H9 (cell line): Measurements from ENCODE around the gene EHD2. TPM values are rescaled to one million over a fixed set of nuclear protein-coding genes. Genes with fewer than 3 reads are reported as not detected.

Experiments used
- DNase-seq: peaks from one replicate; pipeline ENCODE4 v3.0.0-alpha.2; 2017
- H2AFZ ChIP-seq: one replicate; pipeline ENCODE4 v1.6.1; 2013; ENCODE audit warnings: mild to moderate bottlenecking, low read length, control low read depth, moderate library complexity
- H2AK5ac ChIP-seq: 2 replicates; pipeline ENCODE4 v1.6.1; 2013; ENCODE audit warnings: low read length, control low read depth, mixed read lengths; ENCODE audit not compliant: insufficient read length
- H2BK120ac ChIP-seq: one replicate; pipeline ENCODE4 v1.6.1; 2013; ENCODE audit warnings: low read depth, mild to moderate bottlenecking, low read length, control low read depth, inconsistent platforms; ENCODE audit not compliant: poor library complexity, severe bottlenecking
- H2BK12ac ChIP-seq: 2 replicates; pipeline ENCODE4 v1.6.1; 2013; ENCODE audit warnings: low read length, control low read depth, mixed read lengths, low read depth; ENCODE audit not compliant: insufficient read length
- H2BK15ac ChIP-seq: 2 replicates; pipeline ENCODE4 v1.6.1; 2013; ENCODE audit warnings: low read depth, low read length, control low read depth
- H2BK20ac ChIP-seq: one replicate; pipeline ENCODE4 v1.6.1; 2013; ENCODE audit warnings: low read depth, mild to moderate bottlenecking, low read length, control low read depth, inconsistent platforms; ENCODE audit not compliant: poor library complexity, severe bottlenecking
- H2BK5ac ChIP-seq: 2 replicates; pipeline ENCODE4 v1.6.1; 2013; ENCODE audit warnings: low read length, control low read depth, mixed read lengths; ENCODE audit not compliant: insufficient read length
- H3K14ac ChIP-seq: 2 replicates; pipeline ENCODE4 v1.6.1; 2013; ENCODE audit warnings: low read length, control low read depth; ENCODE audit not compliant: insufficient read depth
- H3K18ac ChIP-seq: 2 replicates; pipeline ENCODE4 v1.6.1; 2013; ENCODE audit warnings: low read depth, mild to moderate bottlenecking, mixed read lengths, low read length, control low read depth; ENCODE audit not compliant: insufficient read length
- H3K23ac ChIP-seq: 2 replicates; pipeline ENCODE4 v1.6.1; 2013; ENCODE audit warnings: low read length, control low read depth, mixed read lengths, low read depth; ENCODE audit not compliant: insufficient read length
- H3K23me2 ChIP-seq: 2 replicates; pipeline ENCODE4 v1.6.1; 2013; ENCODE audit warnings: low read depth, mild to moderate bottlenecking, mixed read lengths, low read length, control low read depth; ENCODE audit not compliant: insufficient read length, poor library complexity, severe bottlenecking
- H3K27ac ChIP-seq: 2 replicates; pipeline ENCODE4 v1.5.1; 2013; ENCODE audit warnings: low read length, control low read depth, mixed read lengths, low read depth; ENCODE audit not compliant: insufficient read length
- H3K27me3 ChIP-seq: 2 replicates; pipeline ENCODE4 v1.6.1; 2013; ENCODE audit warnings: low read length, control low read depth, inconsistent platforms; ENCODE audit not compliant: insufficient read depth
- H3K4ac ChIP-seq: 2 replicates; pipeline ENCODE4 v1.6.1; 2013; ENCODE audit warnings: low read depth, mild to moderate bottlenecking, control low read depth, inconsistent platforms, low read length, moderate library complexity
- H3K4me1 ChIP-seq: 2 replicates; pipeline ENCODE4 v1.6.1; 2013; ENCODE audit warnings: low read length, control low read depth, inconsistent platforms; ENCODE audit not compliant: insufficient read depth
- H3K4me2 ChIP-seq: 2 replicates; pipeline ENCODE4 v1.6.1; 2013; ENCODE audit warnings: low read length, control low read depth, mixed read lengths; ENCODE audit not compliant: insufficient read length, insufficient read depth
- H3K56ac ChIP-seq: 2 replicates; pipeline ENCODE4 v1.6.1; 2013; ENCODE audit warnings: low read depth, mild to moderate bottlenecking, mixed read lengths, low read length, control low read depth; ENCODE audit not compliant: insufficient read length
- H3K79me1 ChIP-seq: 2 replicates; pipeline ENCODE4 v1.6.1; 2013; ENCODE audit warnings: low read depth, mild to moderate bottlenecking, moderate library complexity, low read length, control low read depth, inconsistent platforms; ENCODE audit not compliant: insufficient read depth, poor library complexity, severe bottlenecking
- H3K79me2 ChIP-seq: 2 replicates; pipeline ENCODE4 v1.6.1; 2013; ENCODE audit warnings: low read length, control low read depth, inconsistent platforms; ENCODE audit not compliant: insufficient read depth
- H3K9ac ChIP-seq: 2 replicates; pipeline ENCODE4 v1.6.1; 2013; ENCODE audit warnings: low read length, control low read depth, mixed read lengths; ENCODE audit not compliant: insufficient read length; ENCODE audit errors: extremely low read depth
- H3K9me3 ChIP-seq: one replicate; pipeline ENCODE4 v1.6.1; 2013; ENCODE audit warnings: low read depth, low read length, inconsistent platforms; ENCODE audit not compliant: control insufficient read depth
- H3T11ph ChIP-seq: one replicate; pipeline ENCODE4 v1.6.1; 2013; ENCODE audit warnings: mild to moderate bottlenecking, low read length, control low read depth, inconsistent platforms
- H4K20me1 ChIP-seq: one replicate; pipeline ENCODE4 v1.6.1; 2013; ENCODE audit not compliant: control insufficient read depth, insufficient read length, insufficient read depth
- H4K5ac ChIP-seq: 2 replicates; pipeline ENCODE4 v1.6.1; 2013; ENCODE audit warnings: low read depth, mild to moderate bottlenecking, mixed read lengths, low read length, control low read depth; ENCODE audit not compliant: insufficient read length
- H4K8ac ChIP-seq: replicated peaks from 2 replicates; pipeline ENCODE4 v1.6.1; 2013; ENCODE audit warnings: low read length, control low read depth, mixed read lengths, low read depth; ENCODE audit not compliant: insufficient read length
- H4K91ac ChIP-seq: 2 replicates; pipeline ENCODE4 v1.6.1; 2013; ENCODE audit warnings: low read depth, mild to moderate bottlenecking, moderate library complexity, mixed read lengths, low read length, control low read depth; ENCODE audit not compliant: insufficient read length
- H3K27ac Mint-ChIP-seq, 3 experiments: 2 replicates in 2 of 3; 3 replicates in 1 of 3; pipeline ENCODE4 v1.8.0; 2020 to 2021; ENCODE audit warnings: mixed read lengths in 3 of 3, mild to moderate bottlenecking in 1 of 3, moderate library complexity in 1 of 3
- H3K27me3 Mint-ChIP-seq: 2 replicates; pipeline ENCODE4 v1.8.0; 2021; ENCODE audit warnings: low read depth, mild to moderate bottlenecking, moderate library complexity, mixed read lengths
- H3K36me3 Mint-ChIP-seq, 3 experiments: 2 replicates in 2 of 3; 3 replicates in 1 of 3; pipeline ENCODE4 v1.8.0; 2020 to 2021; ENCODE audit warnings: low read depth in 3 of 3, mixed read lengths in 3 of 3; ENCODE audit not compliant: insufficient read depth in 1 of 3
- H3K4me1 Mint-ChIP-seq, 2 experiments: 2 replicates each; pipeline ENCODE4 v1.8.0; 2020; ENCODE audit warnings: mixed read lengths in 2 of 2
- H3K4me3 Mint-ChIP-seq, 2 experiments: 2 replicates in 1 of 2; 3 replicates in 1 of 2; pipeline ENCODE4 v1.8.0; 2020 to 2021; ENCODE audit warnings: mild to moderate bottlenecking in 2 of 2, mixed read lengths in 2 of 2, moderate library complexity in 1 of 2
- H3K9me3 Mint-ChIP-seq, 2 experiments: 2 replicates in 1 of 2; 3 replicates in 1 of 2; pipeline ENCODE4 v1.8.0; 2020; ENCODE audit warnings: mild to moderate bottlenecking in 2 of 2, mixed read lengths in 2 of 2, moderate library complexity in 1 of 2
- CTCF ChIP-seq: fragments of 200-600 bp; sonication (generic); conservative IDR thresholded peaks from 3 replicates; pipeline ENCODE4 v1.8.0; 2021; ENCODE audit warnings: antibody characterized with exemption, mild to moderate bottlenecking
- WGBS: extraction: QIAGEN DNeasy Blood & Tissue Kit; methylation state at CpG from one replicate; pipeline ENCODE4 v1.1.7; 2013; ENCODE audit warnings: missing lambda C conversion rate, low lambda C conversion rate, mixed read lengths; ENCODE audit not compliant: insufficient read length; ENCODE audit errors: extremely low coverage; 5-methylcytosine and 5-hydroxymethylcytosine counted together
- total RNA-seq: library from RNA; stranded (reverse); gene quantifications from 2 replicates; pipeline ENCODE4 v1.2.1, GENCODE V29; 2021

The EHD2 gene
- total RNA-seq, 1 experiment from 2014 or later = 19.7 TPM

- Histone ChIP-seq H2BK5ac (no peak overlapping the region), H2BK15ac (no peak overlapping the region), H2BK20ac (no peak overlapping the region), H2AK5ac (no peak overlapping the region), H3K23me2 (no peaks in the 10 kb centered on the region), H4K5ac (no peak overlapping the region), H3K27ac (no peak overlapping the region), H3K79me1 (peaks cover 3% of the 10 kb centered on the region), H4K20me1 (no peaks in the 10 kb centered on the region), H3K14ac (no peak overlapping the region), H3K9ac (no peak overlapping the region), H3K27me3 (no peaks in the 10 kb centered on the region), H3K9me3 (no peaks in the 10 kb centered on the region), H2BK12ac (no peak overlapping the region), H3K79me2 (0 out of 2 replicates have a peak, but pooled peaks cover 2% of the 10 kb centered on the region), H3K4ac (no peak overlapping the region), H3K56ac (no peak overlapping the region), H3K23ac (no peak overlapping the region), H3K4me2 (no peak overlapping the region), H4K8ac (no peak overlapping the region), H2BK120ac (no peak overlapping the region), H3T11ph (no peak overlapping the region), H2AFZ (no peak overlapping the region), H4K91ac (no peak overlapping the region), H3K4me1 (no peaks in the 10 kb centered on the region), H3K18ac (no peak overlapping the region)
- no peak for DNase-seq
- no peaks in the 10 kb centered on the region for H3K27me3 Mint-ChIP-seq
- TF ChIP-seq CTCF = no peak
- no CpG with 5 or more reads among the region's 27 CpGs for WGBS
- H3K36me3 Mint-ChIP-seq = peaks cover 57 to 88% (median 84%) of the 10 kb centered on the region in 3 experiments
- H3K4me1 Mint-ChIP-seq = peaks cover 4 to 5% of the 10 kb centered on the region in 2 experiments; a peak in 1 of 4 replicates
- no peak overlapping the region; a peak in 1 of 5 replicates for H3K4me3 Mint-ChIP-seq
- H3K9me3 Mint-ChIP-seq = no peaks in the 10 kb centered on the region
- H3K27ac Mint-ChIP-seq = no peak overlapping the region; a peak in 1 of 7 replicates
These were observed 39.4 kb downstream of the EHD2 start for GRCh38 chr19:47752440-47753211.
